Fibroblast of mammary gland (primary cell): ENCODE measurements around the gene LRRC49.

Experiments
- DNase-seq: peaks from one replicate; pipeline ENCODE4 v3.0.0-alpha.2; 2010; ENCODE audit warnings: low read depth
- H3K4me3 ChIP-seq: 2 replicates; pipeline ENCODE4 v1.5.1; 2011; ENCODE audit warnings: low read depth, mild to moderate bottlenecking, low read length, moderate library complexity; ENCODE audit not compliant: control insufficient read depth
- TF ChIP-seq, protein P1 (sequence below): conservative IDR thresholded peaks from 2 replicates; pipeline ENCODE4 v1.5.1; 2011; ENCODE audit warnings: low read depth, low read length, inconsistent platforms; ENCODE audit not compliant: control insufficient read depth, insufficient read depth

Gene LRRC49

GRCh38 chr15:71066983-71067382 lies 174.4 kb downstream of the LRRC49 start:
- H3K4me3 ChIP-seq, result no peak overlapping the region
- TF ChIP-seq, protein P1, sequence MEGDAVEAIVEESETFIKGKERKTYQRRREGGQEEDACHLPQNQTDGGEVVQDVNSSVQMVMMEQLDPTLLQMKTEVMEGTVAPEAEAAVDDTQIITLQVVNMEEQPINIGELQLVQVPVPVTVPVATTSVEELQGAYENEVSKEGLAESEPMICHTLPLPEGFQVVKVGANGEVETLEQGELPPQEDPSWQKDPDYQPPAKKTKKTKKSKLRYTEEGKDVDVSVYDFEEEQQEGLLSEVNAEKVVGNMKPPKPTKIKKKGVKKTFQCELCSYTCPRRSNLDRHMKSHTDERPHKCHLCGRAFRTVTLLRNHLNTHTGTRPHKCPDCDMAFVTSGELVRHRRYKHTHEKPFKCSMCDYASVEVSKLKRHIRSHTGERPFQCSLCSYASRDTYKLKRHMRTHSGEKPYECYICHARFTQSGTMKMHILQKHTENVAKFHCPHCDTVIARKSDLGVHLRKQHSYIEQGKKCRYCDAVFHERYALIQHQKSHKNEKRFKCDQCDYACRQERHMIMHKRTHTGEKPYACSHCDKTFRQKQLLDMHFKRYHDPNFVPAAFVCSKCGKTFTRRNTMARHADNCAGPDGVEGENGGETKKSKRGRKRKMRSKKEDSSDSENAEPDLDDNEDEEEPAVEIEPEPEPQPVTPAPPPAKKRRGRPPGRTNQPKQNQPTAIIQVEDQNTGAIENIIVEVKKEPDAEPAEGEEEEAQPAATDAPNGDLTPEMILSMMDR, result no peak
- DNase-seq, result peak; percentile 99

DNA sequence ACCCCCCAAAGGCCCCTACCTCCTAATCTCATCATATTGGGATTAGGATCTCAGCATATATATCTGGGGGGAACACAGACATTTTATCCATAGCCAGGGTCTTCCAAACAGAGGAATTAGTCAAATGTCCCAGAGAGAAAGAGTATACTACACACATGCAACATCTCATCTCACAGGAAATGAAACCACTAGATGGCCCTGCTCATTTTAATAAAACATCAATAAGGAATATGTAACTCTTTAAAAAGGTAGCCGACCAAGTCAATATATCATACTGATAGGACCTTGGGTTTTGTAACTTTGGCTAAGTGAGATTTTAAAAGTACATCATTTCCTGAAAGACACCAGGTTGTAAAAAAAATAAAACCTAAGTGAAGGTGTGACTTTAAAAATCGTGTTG lies 177.1 kb downstream of the LRRC49 start:
- H3K4me3 ChIP-seq, result no peak overlapping the region
- DNase-seq, result no peak
- TF ChIP-seq, protein P1, result no peak

DNA sequence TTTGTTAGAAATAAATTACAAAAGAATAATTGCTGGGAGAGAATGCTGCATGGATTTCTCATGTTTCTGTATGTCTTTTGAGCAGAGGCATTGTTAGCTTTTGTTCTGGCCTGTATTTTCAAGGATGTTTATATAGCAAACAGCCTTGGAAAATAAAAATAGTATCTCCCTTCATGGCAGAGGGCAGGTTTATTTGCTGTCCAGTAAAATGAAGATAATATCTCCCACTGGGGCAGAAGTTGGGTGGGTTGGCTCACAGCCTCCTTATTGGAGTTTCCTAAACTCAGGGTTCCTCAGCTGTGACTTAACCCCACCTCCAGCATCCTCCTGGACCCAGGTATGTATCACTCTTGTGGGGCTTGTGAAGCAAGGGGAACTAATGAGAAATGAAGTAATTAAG lies 178.9 kb downstream of the LRRC49 start:
- no peak for DNase-seq
- TF ChIP-seq, protein P1, result no peak
- no peak overlapping the region for H3K4me3 ChIP-seq

DNA sequence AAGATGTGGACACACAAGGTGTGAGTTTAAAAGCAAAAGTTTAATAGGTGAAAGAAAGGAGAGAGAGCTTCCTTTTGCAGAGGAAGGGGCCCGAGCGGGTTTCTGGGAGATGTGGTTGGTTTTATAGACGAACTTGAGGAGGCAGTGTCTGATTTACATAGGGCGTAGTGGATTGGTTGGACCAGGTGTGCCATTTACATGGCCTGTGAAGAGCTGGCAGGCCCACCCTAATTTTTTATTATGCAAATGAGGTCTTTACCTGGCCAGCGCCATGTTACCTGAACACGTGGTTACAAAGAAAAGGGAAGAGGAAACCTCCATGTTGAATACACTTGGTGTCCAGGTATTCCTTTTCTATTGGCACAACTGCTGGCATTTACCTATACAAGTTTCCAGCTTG lies 179.8 kb downstream of the LRRC49 start:
- no peak overlapping the region for H3K4me3 ChIP-seq
- TF ChIP-seq, protein P1, result no peak
- DNase-seq, result no peak

DNA sequence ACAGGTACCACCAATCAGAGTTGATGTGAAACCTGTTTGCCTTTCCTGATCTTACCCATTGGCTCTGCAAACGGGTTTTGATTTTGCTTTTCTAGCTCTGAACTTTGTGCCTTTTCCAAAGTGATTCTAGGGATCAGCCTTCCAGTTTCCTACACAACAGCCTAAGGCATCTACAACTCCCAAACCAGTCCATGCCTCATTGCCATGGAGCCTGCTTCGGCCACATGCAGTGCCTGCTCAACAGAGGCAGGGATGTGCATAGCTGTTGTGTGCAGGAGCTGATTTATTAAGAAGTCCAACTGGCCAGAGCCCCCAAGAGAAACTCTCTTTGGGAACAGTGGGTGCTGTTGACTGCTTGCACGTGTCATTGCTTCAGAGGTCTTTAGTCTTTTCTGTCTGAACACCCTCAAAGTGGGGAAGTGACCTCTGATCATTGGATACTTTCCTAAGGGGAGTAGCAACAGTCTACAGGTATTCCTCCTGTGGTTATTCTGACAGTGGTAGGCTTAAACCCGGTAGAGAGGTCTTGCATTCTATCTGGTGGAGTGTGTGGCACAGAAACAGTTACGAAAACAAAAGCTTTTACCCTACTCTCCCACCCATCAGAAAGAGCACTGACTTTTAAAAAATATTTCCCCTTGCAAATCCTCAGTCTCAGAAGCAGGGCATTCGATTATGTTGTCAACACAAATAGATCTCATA lies 186.0 kb downstream of the LRRC49 start:
- no peak for DNase-seq
- TF ChIP-seq, protein P1, result no peak
- no peak overlapping the region for H3K4me3 ChIP-seq

DNA sequence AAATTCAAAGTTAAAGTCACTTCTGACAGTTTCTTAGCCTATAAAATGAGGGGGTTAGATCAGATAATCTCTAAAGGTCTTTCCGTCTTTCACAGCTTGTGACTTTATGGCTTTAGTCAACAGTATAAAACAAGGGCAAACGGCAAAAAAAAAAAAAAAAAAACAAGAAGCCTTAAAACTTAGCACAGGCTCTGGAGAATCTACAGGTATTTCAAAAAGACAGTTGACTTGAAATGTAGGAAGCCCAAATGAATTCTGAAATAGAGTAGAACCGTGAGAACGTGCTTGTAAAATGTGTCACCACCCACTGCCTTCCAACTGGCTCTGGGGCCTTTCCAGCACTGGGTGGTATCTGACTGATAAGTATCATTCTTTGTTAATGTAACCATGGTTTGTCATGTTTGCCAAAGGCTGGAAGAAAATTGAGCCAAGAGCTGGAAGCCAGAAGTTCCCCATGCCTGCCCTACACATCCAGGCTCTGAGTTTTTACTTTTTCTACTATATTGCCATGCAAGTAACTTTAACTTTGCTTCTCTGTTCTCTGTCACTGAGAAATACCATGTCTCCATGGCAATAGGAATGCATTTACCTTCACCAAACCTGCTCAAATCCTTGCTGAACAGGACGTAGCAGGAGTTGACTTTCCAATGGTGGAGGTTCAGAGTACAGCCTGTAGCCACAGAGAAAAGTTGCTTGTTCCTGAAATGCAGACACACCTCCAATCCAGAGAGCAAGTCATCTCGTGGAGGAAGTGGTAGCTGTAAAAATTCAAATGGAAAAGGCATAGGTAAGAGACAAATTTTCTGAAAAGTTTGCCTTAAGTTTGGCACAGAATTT lies 186.8 kb downstream of the LRRC49 start:
- peak; percentile 85 for DNase-seq
- TF ChIP-seq, protein P1, result no peak
- H3K4me3 ChIP-seq, result no peak overlapping the region
